IMR-90 (cell line): Measurements from ENCODE around the gene C6orf52. TPM values are rescaled to one million over a fixed set of nuclear protein-coding genes. Genes with fewer than 3 reads are reported as not detected.

Experiments used
- ATAC-seq: fragments of 200-7000 bp; cut with Tn5 transposase; 2 replicates; pipeline ENCODE4 v1.9.1; 2020; ENCODE audit warnings: low read depth, mild to moderate bottlenecking, moderate library complexity
- BruUV-seq: library from RNA; stranded (reverse); fragments of 400-500 nt; replicated peaks from 2 replicates; lab custom pipeline; 2021; lab: Mats Ljungman, UMichigan
- CTCF ChIA-PET: fragments of 300-600 bp; formaldehyde crosslinking; extraction: SDS; loops from one replicate; lab custom pipeline; 2021; ENCODE audit warnings: antibody characterized with exemption; lab: Yijun Ruan, JAX
- POLR2A ChIA-PET: fragments of 300-600 bp; sonication (Branson Sonifier 250); formaldehyde crosslinking; loops from one replicate; lab custom pipeline; 2022; ENCODE audit warnings: antibody characterized with exemption; ENCODE audit not compliant: unreplicated experiment; lab: Charles Lee
- DNase-seq: peaks from one replicate; pipeline ENCODE4 v3.0.0; 2013
- H2AFZ ChIP-seq: replicated peaks from 2 replicates; pipeline ENCODE3; 2013; ENCODE audit warnings: low read length, mild to moderate bottlenecking; ENCODE audit not compliant: poor library complexity
- H2AK5ac ChIP-seq: 2 replicates; pipeline ENCODE4 v1.6.1; 2013; ENCODE audit warnings: low read depth, low read length, inconsistent platforms
- H2AK9ac ChIP-seq: replicated peaks from 2 replicates; pipeline ENCODE3; 2013; ENCODE audit warnings: mild to moderate bottlenecking, low read depth, low read length, moderate library complexity; ENCODE audit not compliant: poor library complexity
- H2BK120ac ChIP-seq: 2 replicates; pipeline ENCODE4 v1.6.1; 2013; ENCODE audit warnings: low read depth, low read length, inconsistent platforms
- H2BK15ac ChIP-seq: 3 replicates; pipeline ENCODE4 v1.6.1; 2013; ENCODE audit warnings: low read depth, low read length, inconsistent platforms
- H2BK20ac ChIP-seq: 2 replicates; pipeline ENCODE4 v1.6.1; 2013; ENCODE audit warnings: low read depth, mild to moderate bottlenecking, inconsistent platforms, low read length, moderate library complexity
- H2BK5ac ChIP-seq: 2 replicates; pipeline ENCODE4 v1.6.1; 2013; ENCODE audit warnings: mild to moderate bottlenecking, low read depth, low read length, inconsistent platforms; ENCODE audit not compliant: poor library complexity, severe bottlenecking
- H3K14ac ChIP-seq: replicated peaks from 2 replicates; pipeline ENCODE4 v1.6.1; 2013; ENCODE audit warnings: low read depth, low read length, inconsistent platforms
- H3K18ac ChIP-seq: 2 replicates; pipeline ENCODE4 v1.6.1; 2013; ENCODE audit warnings: low read depth, low read length, control low read depth
- H3K23ac ChIP-seq: 2 replicates; pipeline ENCODE4 v1.6.1; 2013; ENCODE audit warnings: low read depth, low read length, inconsistent platforms
- H3K27ac ChIP-seq: 2 replicates; pipeline ENCODE4 v1.5.1; 2013; ENCODE audit warnings: mild to moderate bottlenecking, control low read depth, low read length; ENCODE audit not compliant: insufficient read depth
- H3K27me3 ChIP-seq: 2 replicates; pipeline ENCODE4 v1.6.1; 2013; ENCODE audit warnings: low read length; ENCODE audit not compliant: control insufficient read depth, insufficient read depth
- H3K36me3 ChIP-seq: 2 replicates; pipeline ENCODE4 v1.6.1; 2013; ENCODE audit warnings: low read length, mixed read lengths; ENCODE audit not compliant: control insufficient read depth, insufficient read depth
- H3K4ac ChIP-seq: 2 replicates; pipeline ENCODE4 v1.6.1; 2013; ENCODE audit warnings: low read depth, low read length, inconsistent platforms
- H3K4me1 ChIP-seq: 2 replicates; pipeline ENCODE4 v1.6.1; 2013; ENCODE audit warnings: low read length, mixed read lengths; ENCODE audit not compliant: control insufficient read depth, insufficient read depth
- H3K4me2 ChIP-seq: 2 replicates; pipeline ENCODE4 v1.6.1; 2013; ENCODE audit warnings: low read depth, mild to moderate bottlenecking, control low read depth, low read length, moderate library complexity
- H3K4me3 ChIP-seq: 2 replicates; pipeline ENCODE4 v1.5.1; 2013; ENCODE audit warnings: low read depth, mild to moderate bottlenecking, control low read depth, low read length, moderate library complexity; ENCODE audit not compliant: insufficient read depth
- H3K56ac ChIP-seq: 2 replicates; pipeline ENCODE4 v1.6.1; 2013; ENCODE audit warnings: low read length, inconsistent platforms; ENCODE audit not compliant: insufficient read depth; ENCODE audit errors: extremely low read depth
- H3K79me1 ChIP-seq, 2 experiments: 2 replicates each; pipeline ENCODE4 v1.6.1; 2013; ENCODE audit warnings: low read length in 2 of 2, inconsistent platforms in 1 of 2, low read depth in 1 of 2
- H3K9ac ChIP-seq: 2 replicates; pipeline ENCODE4 v1.6.1; 2013; ENCODE audit warnings: low read depth, low read length, control low read depth
- H3K9me1 ChIP-seq: 2 replicates; pipeline ENCODE4 v1.6.1; 2013; ENCODE audit warnings: low read length, inconsistent platforms; ENCODE audit not compliant: insufficient read depth
- H3K9me3 ChIP-seq: 2 replicates; pipeline ENCODE4 v1.6.1; 2013; ENCODE audit warnings: low read length; ENCODE audit not compliant: control insufficient read depth, insufficient read depth
- H4K20me1 ChIP-seq: 2 replicates; pipeline ENCODE4 v1.6.1; 2013; ENCODE audit warnings: low read length, inconsistent platforms; ENCODE audit not compliant: insufficient read depth
- H4K5ac ChIP-seq: 2 replicates; pipeline ENCODE4 v1.6.1; 2013; ENCODE audit warnings: mild to moderate bottlenecking, low read depth, low read length, control low read depth
- H4K8ac ChIP-seq, 2 experiments: 2 replicates each; pipeline ENCODE4 v1.6.1; 2013; ENCODE audit warnings: low read depth in 2 of 2, low read length in 2 of 2, control low read depth in 1 of 2, inconsistent platforms in 1 of 2
- H4K91ac ChIP-seq: 2 replicates; pipeline ENCODE4 v1.6.1; 2013; ENCODE audit warnings: low read depth, low read length, inconsistent platforms; ENCODE audit not compliant: insufficient read depth
- BHLHE40 ChIP-seq: fragments of 150-350 bp; IDR thresholded peaks from 2 replicates; pipeline ENCODE4 v1.6.1; 2016; ENCODE audit warnings: mild to moderate bottlenecking, low read depth, low read length
- CEBPB ChIP-seq: IDR thresholded peaks from 2 replicates; pipeline ENCODE4 v1.6.1; 2012; ENCODE audit warnings: low read depth, low read length, improper control_type of control experiment
- FOS ChIP-seq: fragments of 150-350 bp; IDR thresholded peaks from 2 replicates; pipeline ENCODE4 v1.6.1; 2016; ENCODE audit warnings: low read depth, low read length
- MAFK ChIP-seq: IDR thresholded peaks from 2 replicates; pipeline ENCODE4 v1.6.1; 2012; ENCODE audit warnings: low read depth, low read length, improper control_type of control experiment
- MXI1 ChIP-seq: IDR thresholded peaks from 2 replicates; pipeline ENCODE4 v1.6.1; 2012; ENCODE audit warnings: low read depth, mild to moderate bottlenecking, low read length, moderate library complexity, borderline replicate concordance
- NFE2L2 ChIP-seq: fragments of 150-350 bp; IDR thresholded peaks from 2 replicates; pipeline ENCODE4 v1.6.1; 2016; ENCODE audit warnings: low read depth, mild to moderate bottlenecking, low read length
- POLR2A ChIP-seq: IDR thresholded peaks from 2 replicates; pipeline ENCODE4 v1.6.1; 2012; ENCODE audit warnings: mild to moderate bottlenecking, low read depth, low read length
- RAD21 ChIP-seq: IDR thresholded peaks from 2 replicates; pipeline ENCODE4 v1.6.1; 2012; ENCODE audit warnings: low read length, improper control_type of control experiment
- RCOR1 ChIP-seq: IDR thresholded peaks from 2 replicates; pipeline ENCODE4 v1.6.1; 2012; ENCODE audit warnings: mild to moderate bottlenecking, low read length, improper control_type of control experiment; ENCODE audit not compliant: insufficient replicate concordance
- WGBS, 2 experiments: methylation state at CpG; one replicate each; pipeline versions ENCODE4 v1.1.5 to v1.1.7; 2013; ENCODE audit warnings: missing lambda C conversion rate in 2 of 2; ENCODE audit not compliant: insufficient read length in 1 of 2; ENCODE audit errors: extremely low coverage in 2 of 2; 5-methylcytosine and 5-hydroxymethylcytosine counted together
- dilution Hi-C: fragments of 300-500 bp; cut with HindIII; formaldehyde crosslinking; loops from one replicate; pipeline ENCODE4 v1.14.3; 2018; ENCODE audit warnings: low sequenced_read_pairs; ENCODE audit not compliant: unreplicated experiment
- in situ Hi-C: fragments of 300-500 bp; cut with MboI; formaldehyde crosslinking; loops from 3 replicates; pipeline ENCODE4 v1.14.3; 2019; ENCODE audit warnings: low sequenced_read_pairs, inconsistent platforms, mixed read lengths
- intact Hi-C: fragments of 100-400 bp; cut with micrococcal nuclease; formaldehyde crosslinking; loops from 2 replicates; pipeline ENCODE4 v1.10.0; 2022
- polyA plus RNA-seq, 3 experiments: library from polyadenylated mRNA; depleted of rRNA; stranded (reverse); fragments of >200 nt; gene quantifications; 2 replicates each; pipeline ENCODE4 v1.2.3, GENCODE V29; 2012; ENCODE audit warnings: low replicate concordance in 1 of 3
- total RNA-seq: library from RNA; depleted of rRNA; stranded (reverse); fragments of >200 nt; gene quantifications from 2 replicates; pipeline ENCODE4 v1.2.3, GENCODE V29; 2012
- TF ChIP-seq, protein P1 (sequence below): fragments of 150-350 bp; IDR thresholded peaks from 2 replicates; pipeline ENCODE4 v1.6.1; 2017; ENCODE audit warnings: mild to moderate bottlenecking, antibody characterized with exemption, low read length, low read depth
- TF ChIP-seq, protein P2 (sequence below): conservative IDR thresholded peaks from 2 replicates; pipeline ENCODE4 v1.5.1; 2012; ENCODE audit warnings: mild to moderate bottlenecking, low read depth, low read length, improper control_type of control experiment

C6orf52 gene
- total and polyA plus RNA-seq, 2 of the 4 experiments (the other 2 are of a cell fraction) = 0.31 TPM; not detected in 1

DNA sequence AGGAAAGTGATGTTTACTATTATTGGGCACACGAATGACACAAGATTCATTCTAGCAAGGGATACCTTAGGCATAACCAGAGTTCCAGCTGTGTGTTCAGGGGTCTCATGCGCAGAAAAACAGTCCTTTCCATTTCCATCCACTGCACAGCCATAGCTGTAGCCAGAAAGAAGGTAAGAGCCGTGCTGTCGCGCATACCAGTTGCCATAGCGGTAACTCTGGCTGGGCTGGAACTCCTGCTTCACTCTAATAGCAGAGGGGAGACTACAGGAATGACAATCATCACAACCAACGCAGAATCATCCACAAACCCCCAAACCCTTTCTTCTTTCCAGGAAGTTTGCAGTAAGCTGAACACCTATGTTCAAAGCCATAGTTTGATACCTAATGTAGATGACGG, 7.5 kb downstream of the C6orf52 start:
- no peaks in the 10 kb centered on the region for H3K79me1 ChIP-seq
- H3K4ac ChIP-seq = no peak overlapping the region
- no peak overlapping the region for H2BK15ac ChIP-seq
- H3K4me1 ChIP-seq = no peaks in the 10 kb centered on the region
- H2BK20ac ChIP-seq = no peak overlapping the region
- ChIA-PET CTCF (no interaction called here), POLR2A (no interaction called here)
- H4K8ac ChIP-seq = no peak overlapping the region
- BruUV-seq = no TSS peak
- no peak overlapping the region for H2BK5ac ChIP-seq
- no peak overlapping the region for H2BK120ac ChIP-seq
- no peak overlapping the region for H3K14ac ChIP-seq
- H3K9me1 ChIP-seq = no peaks in the 10 kb centered on the region
- no peak overlapping the region for H4K91ac ChIP-seq
- DNase-seq = no peak
- no peak overlapping the region for H3K4me3 ChIP-seq
- no peak overlapping the region for H3K9ac ChIP-seq
- H3K4me2 ChIP-seq = no peak overlapping the region
- no peak overlapping the region for H3K56ac ChIP-seq
- no peak overlapping the region for H2AK5ac ChIP-seq
- H2AFZ ChIP-seq = no peak overlapping the region
- H3K9me3 ChIP-seq = no peaks in the 10 kb centered on the region
- intact Hi-C loops (no loop called here), dilution Hi-C loops (no loop called here), in situ Hi-C loops (no loop called here)
- no peaks in the 10 kb centered on the region for H3K36me3 ChIP-seq
- no peaks in the 10 kb centered on the region for H4K20me1 ChIP-seq
- no peak overlapping the region for H3K23ac ChIP-seq
- no peak overlapping the region for H2AK9ac ChIP-seq
- peaks cover 10% of the 10 kb centered on the region for H3K27me3 ChIP-seq
- 87% methylated on average over 3 of the region's 8 CpGs; no CpG with 5 or more reads in 1 of the 2 experiments for WGBS, 2 experiments
- no peak for ATAC-seq
- no peak overlapping the region for H4K5ac ChIP-seq
- no peak overlapping the region for H3K27ac ChIP-seq
- no peak overlapping the region for H3K18ac ChIP-seq
- no peak for TF ChIP-seq MXI1
- TF ChIP-seq MAFK = no peak
- no peak for TF ChIP-seq NFE2L2
- no peak for TF ChIP-seq RAD21
- TF ChIP-seq, protein P1, sequence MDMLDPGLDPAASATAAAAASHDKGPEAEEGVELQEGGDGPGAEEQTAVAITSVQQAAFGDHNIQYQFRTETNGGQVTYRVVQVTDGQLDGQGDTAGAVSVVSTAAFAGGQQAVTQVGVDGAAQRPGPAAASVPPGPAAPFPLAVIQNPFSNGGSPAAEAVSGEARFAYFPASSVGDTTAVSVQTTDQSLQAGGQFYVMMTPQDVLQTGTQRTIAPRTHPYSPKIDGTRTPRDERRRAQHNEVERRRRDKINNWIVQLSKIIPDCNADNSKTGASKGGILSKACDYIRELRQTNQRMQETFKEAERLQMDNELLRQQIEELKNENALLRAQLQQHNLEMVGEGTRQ = no peak
- no peak for TF ChIP-seq FOS
- TF ChIP-seq POLR2A = no peak
- no peak for TF ChIP-seq RCOR1
- no peak for TF ChIP-seq CEBPB
- TF ChIP-seq, protein P2, sequence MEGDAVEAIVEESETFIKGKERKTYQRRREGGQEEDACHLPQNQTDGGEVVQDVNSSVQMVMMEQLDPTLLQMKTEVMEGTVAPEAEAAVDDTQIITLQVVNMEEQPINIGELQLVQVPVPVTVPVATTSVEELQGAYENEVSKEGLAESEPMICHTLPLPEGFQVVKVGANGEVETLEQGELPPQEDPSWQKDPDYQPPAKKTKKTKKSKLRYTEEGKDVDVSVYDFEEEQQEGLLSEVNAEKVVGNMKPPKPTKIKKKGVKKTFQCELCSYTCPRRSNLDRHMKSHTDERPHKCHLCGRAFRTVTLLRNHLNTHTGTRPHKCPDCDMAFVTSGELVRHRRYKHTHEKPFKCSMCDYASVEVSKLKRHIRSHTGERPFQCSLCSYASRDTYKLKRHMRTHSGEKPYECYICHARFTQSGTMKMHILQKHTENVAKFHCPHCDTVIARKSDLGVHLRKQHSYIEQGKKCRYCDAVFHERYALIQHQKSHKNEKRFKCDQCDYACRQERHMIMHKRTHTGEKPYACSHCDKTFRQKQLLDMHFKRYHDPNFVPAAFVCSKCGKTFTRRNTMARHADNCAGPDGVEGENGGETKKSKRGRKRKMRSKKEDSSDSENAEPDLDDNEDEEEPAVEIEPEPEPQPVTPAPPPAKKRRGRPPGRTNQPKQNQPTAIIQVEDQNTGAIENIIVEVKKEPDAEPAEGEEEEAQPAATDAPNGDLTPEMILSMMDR = no peak
- TF ChIP-seq BHLHE40 = no peak
